ENCODE measurements around the gene TELO2.

The TELO2 gene

GRCh38 chr16:1492082-1492922 lies 858 bp upstream of the TELO2 start:
- TF ChIP-seq CTCF (IDR thresholded peaks at IDR 0.05): no peak
- H3K4me2 ChIP-seq (ENCODE audit: low read length): peak overlapping the region; percentile 99

GRCh38 chr16:1493746-1494094 lies 560 bp downstream of the TELO2 start:
- H3K4me2 ChIP-seq (ENCODE audit: low read length): peak overlapping the region; percentile 93
- no peak overlapping the region for H3K27ac ChIP-seq

More at GRCh38 chr16:1492082-1492922, 858 bp upstream of the TELO2 start:
- no peaks in the 10 kb centered on the region for H3K27me3 ChIP-seq (ENCODE audit: control insufficient read depth, insufficient read depth, low read length)
- no peaks in the 10 kb centered on the region for H3K9me3 ChIP-seq (ENCODE audit: control insufficient read depth, low read length)
- H3K27ac ChIP-seq: peak overlapping the region; percentile 67
- H3K79me2 ChIP-seq: peaks cover 3% of the 10 kb centered on the region
- peaks cover 6% of the 10 kb centered on the region for H3K4me1 ChIP-seq
- H3K36me3 ChIP-seq (ENCODE audit: control insufficient read depth, insufficient read depth, low read length): no peaks in the 10 kb centered on the region
- peak overlapping the region; percentile 97 for H2AFZ ChIP-seq
- H3K9ac ChIP-seq: no peak overlapping the region
- peak overlapping the region; percentile 65 for H3K4me3 ChIP-seq (ENCODE audit: low read depth, low read length)

GRCh38 chr16:1494129-1494640 lies 1.0 kb downstream of the TELO2 start:
- Histone ChIP-seq H3K36me3 (ENCODE audit: control insufficient read depth, insufficient read depth, low read length) (no peaks in the 10 kb centered on the region), H3K79me2 (peaks cover 3% of the 10 kb centered on the region), H3K4me1 (peaks cover 6% of the 10 kb centered on the region), H3K4me2 (ENCODE audit: low read length) (peak overlapping the region; percentile 93), H3K27me3 (ENCODE audit: control insufficient read depth, insufficient read depth, low read length) (no peaks in the 10 kb centered on the region), H2AFZ (peak overlapping the region; percentile 97), H3K9ac (no peak overlapping the region), H3K27ac (no peak overlapping the region), H3K9me3 (ENCODE audit: control insufficient read depth, low read length) (no peaks in the 10 kb centered on the region), H3K4me3 (ENCODE audit: low read depth, low read length) (peak overlapping the region; percentile 65)
- peak; percentile 16 for TF ChIP-seq CTCF (IDR thresholded peaks at IDR 0.05)

More at GRCh38 chr16:1493746-1494094, 560 bp downstream of the TELO2 start:
- peaks cover 3% of the 10 kb centered on the region for H3K79me2 ChIP-seq
- H3K4me3 ChIP-seq (ENCODE audit: low read depth, low read length): peak overlapping the region; percentile 65
- peak overlapping the region; percentile 97 for H2AFZ ChIP-seq
- TF ChIP-seq CTCF (IDR thresholded peaks at IDR 0.05): no peak
- H3K36me3 ChIP-seq (ENCODE audit: control insufficient read depth, insufficient read depth, low read length): no peaks in the 10 kb centered on the region
- H3K4me1 ChIP-seq: peaks cover 6% of the 10 kb centered on the region
- peak overlapping the region; percentile 31 for H3K9ac ChIP-seq
- no peaks in the 10 kb centered on the region for H3K27me3 ChIP-seq (ENCODE audit: control insufficient read depth, insufficient read depth, low read length)
- H3K9me3 ChIP-seq (ENCODE audit: control insufficient read depth, low read length): no peaks in the 10 kb centered on the region

GRCh38 chr16:1494711-1495110 lies 1.6 kb downstream of the TELO2 start:
- no peak for TF ChIP-seq CTCF (IDR thresholded peaks at IDR 0.05)
- Histone ChIP-seq H2AFZ (no peak overlapping the region), H3K36me3 (ENCODE audit: control insufficient read depth, insufficient read depth, low read length) (no peaks in the 10 kb centered on the region), H3K79me2 (peaks cover 3% of the 10 kb centered on the region), H3K27ac (no peak overlapping the region), H3K4me2 (ENCODE audit: low read length) (peak overlapping the region; percentile 93), H3K9me3 (ENCODE audit: control insufficient read depth, low read length) (no peaks in the 10 kb centered on the region), H3K4me3 (ENCODE audit: low read depth, low read length) (no peak overlapping the region), H3K4me1 (peaks cover 6% of the 10 kb centered on the region), H3K27me3 (ENCODE audit: control insufficient read depth, insufficient read depth, low read length) (no peaks in the 10 kb centered on the region), H3K9ac (no peak overlapping the region)

Measured in parathyroid adenoma (tissue), 2 donors.